Measurements from ENCODE around the gene PTPRO. TPM values are rescaled to one million over a fixed set of nuclear protein-coding genes. Genes with fewer than 3 reads are reported as not detected.

The PTPRO gene
- polyA plus RNA-seq, 1 of the 3 experiments (the other 2 are of a cell fraction), result 1.4 TPM

- Histone ChIP-seq H3F3A (replicated peaks; ENCODE audit: insufficient read depth) (peaks cover 7% of the 10 kb centered on the region), H3K36me3 (replicated peaks in 1 of 2; ENCODE audit: control insufficient read depth in 1 of 2, insufficient read depth in 2 of 2, low read length in 1 of 2) (no peaks in the 10 kb centered on the region), H3K4me1 (ENCODE audit: control insufficient read depth in 1 of 2, insufficient read depth in 2 of 2, low read depth in 1 of 2, low read length in 1 of 2) (peaks cover 10 to 16% of the 10 kb centered on the region in 2 experiments), H3K27ac (ENCODE audit: low read depth in 2 of 2, low read length in 1 of 2) (no peak overlapping the region), H3K4me2 (no peak overlapping the region), H4K20me1 (ENCODE audit: insufficient read depth) (no peaks in the 10 kb centered on the region; the same call in 1 of the 2 replicates), H3K9ac (no peak overlapping the region), H3K4me3 (ENCODE audit: low read depth in 2 of 2, low read length in 1 of 2) (no peak overlapping the region), H2AFZ (ENCODE audit: low read depth) (no peak overlapping the region), H3K9me2 (no peaks in the 10 kb centered on the region), H3K9me3 (no peaks in the 10 kb centered on the region), H3K27me3 (ENCODE audit: insufficient read depth) (no peaks in the 10 kb centered on the region), H3K79me2 (ENCODE audit: insufficient read depth) (no peaks in the 10 kb centered on the region)
- ChIA-PET CTCF (interaction anchor here (1.0 to 5.2 kb wide), 4 partner anchors 37 to 311 kb away, joined by 3 to 43 read pairs (median 9); partner anchors contain the start of gene RERG), POLR2A (no interaction called here)
- DNase-seq, result no peak
- WGBS (ENCODE audit: low lambda C conversion rate), result 91% methylated on average over 3 of the region's 3 CpGs
- TF ChIP-seq USF2 (IDR thresholded peaks at IDR 0.05; ENCODE audit: borderline replicate concordance, low read depth, low read length) (no peak), ELF1 (IDR thresholded peaks at IDR 0.05) (no peak), MAX (IDR thresholded peaks at IDR 0.05; ENCODE audit: low read depth) (no peak), JUND (IDR thresholded peaks at IDR 0.05) (no peak), RFX5 (IDR thresholded peaks at IDR 0.05; ENCODE audit: low read length) (no peak), NFIC (IDR thresholded peaks at IDR 0.05; ENCODE audit: borderline replicate concordance) (no peak), TAF1 (IDR thresholded peaks at IDR 0.05; ENCODE audit: borderline replicate concordance, low read depth, low read length) (no peak), PBX3 (IDR thresholded peaks at IDR 0.05) (no peak), FOSL2 (IDR thresholded peaks at IDR 0.05; ENCODE audit: borderline replicate concordance, low read depth) (no peak), RXRA (IDR thresholded peaks at IDR 0.05; ENCODE audit: borderline replicate concordance, low read depth) (no peak), REST (IDR thresholded peaks at IDR 0.05; ENCODE audit: low read depth, low read length) (no peak), NRF1 (IDR thresholded peaks at IDR 0.05; ENCODE audit: low read depth, low read length) (no peak), TCF12 (IDR thresholded peaks at IDR 0.05) (no peak), EZH2phosphoT487 (IDR thresholded peaks at IDR 0.05; ENCODE audit: borderline replicate concordance, low read depth) (no peak), RAD21 (IDR thresholded peaks at IDR 0.05; ENCODE audit: low read length) (no peak), USF1 (IDR thresholded peaks at IDR 0.05; ENCODE audit: borderline replicate concordance, low read depth) (no peak), YY1 (IDR thresholded peaks at IDR 0.05; ENCODE audit: low read depth) (no peak), SIN3A (IDR thresholded peaks at IDR 0.05; ENCODE audit: borderline replicate concordance, low read depth, low read length) (no peak), EP300 (IDR thresholded peaks at IDR 0.05; ENCODE audit: borderline replicate concordance in 1 of 2, low read depth in 1 of 2, low read length in 1 of 2) (no peak), TEAD4 (IDR thresholded peaks at IDR 0.05; ENCODE audit: borderline replicate concordance, insufficient read depth) (no peak)
Measured at GRCh38 chr12:15273896-15274295, 48.4 kb upstream of the PTPRO start.

Data from SK-N-SH (cell line).